ENCODE data around the gene VGLL2.

- TF ChIP-seq POLR2A (IDR thresholded peaks at IDR 0.05) (no peak), CTCF (IDR thresholded peaks at IDR 0.05) (no peak), POLR2AphosphoS5 (IDR thresholded peaks at IDR 0.05) (no peak)
Measured at GRCh38 chr6:117304446-117304845, 39.1 kb downstream of the VGLL2 start.

All from sigmoid colon (tissue), 4 donors.